ENCODE data around the gene MYBBP1A. TPM values are rescaled to one million over a fixed set of nuclear protein-coding genes. Genes with fewer than 3 reads are reported as not detected.
A peak's percentile ranks its signal among the peaks of the same experiment; 100 is the strongest.

The MYBBP1A gene
- total and polyA plus RNA-seq, 9 of the 15 experiments (the other 6 are each of a cell fraction or from before 2014, with no cell fraction given) = 2.0 to 114 (median 47.2) TPM

GRCh38 chr17:4551141-4551540 lies 4.0 kb downstream of the MYBBP1A start (continued):
- TF ChIP-seq MED1 (CRISPR knock-in tag; IDR thresholded peaks at IDR 0.05; ENCODE audit: borderline replicate concordance) = no peak
- TF ChIP-seq UBTF (IDR thresholded peaks at IDR 0.05; ENCODE audit: borderline replicate concordance in 1 of 2, low read depth in 2 of 2, low read length in 2 of 2) = no peak

- FAIRE-seq (no peak), DNase-seq (ENCODE audit: extremely low read depth in 1 of 4, low spot score in 3 of 4) (no peak), ATAC-seq (no peak)
- Histone ChIP-seq H3K27ac (ENCODE audit: extremely low read depth, low read depth, low read length) (no peak overlapping the region), H3K36me3 (ENCODE audit: control insufficient read depth, insufficient read depth, low read length) (peaks cover 81% of the 10 kb centered on the region; the same call in 2 of the 3 replicates), H3K4me1 (replicated peaks in 1 of 2; ENCODE audit: control insufficient read depth in 2 of 2, insufficient read depth in 2 of 2, low read length in 2 of 2) (peaks cover 0 to 41% of the 10 kb centered on the region in 2 experiments; a peak in 3 of 5 replicates), H3K9me1 (ENCODE audit: control insufficient read depth, insufficient read depth, low read length) (no peaks in the 10 kb centered on the region), H3K4me3 (no peak overlapping the region), H3K4me2 (ENCODE audit: insufficient read depth, low read length) (no peak overlapping the region), H2AFZ (ENCODE audit: low read depth, low read length) (no peak overlapping the region), H3K79me2 (ENCODE audit: control insufficient read depth, insufficient read depth, low read length) (peaks cover 37% of the 10 kb centered on the region), H3K9me3 (replicated peaks; ENCODE audit: control insufficient read depth, insufficient read depth, low read depth, low read length) (no peaks in the 10 kb centered on the region), H4K20me1 (replicated peaks; ENCODE audit: control insufficient read depth, insufficient read depth, low read length) (no peaks in the 10 kb centered on the region), H3K9ac (ENCODE audit: insufficient read depth in 1 of 2, low read depth in 2 of 2, low read length in 2 of 2) (no peak overlapping the region), H3K27me3 (ENCODE audit: control insufficient read depth in 2 of 2, insufficient read depth in 2 of 2, low read length in 2 of 2) (no peaks in the 10 kb centered on the region)
- ChIA-PET CTCF (ENCODE audit: low intra/inter-chr PET ratio) (no interaction called here), POLR2A (no interaction called here)
- BruUV-seq (replicated peaks) = no TSS peak
- 98% methylated on average over 10 of the region's 16 CpGs for WGBS (ENCODE audit: insufficient coverage, low coverage, missing lambda C conversion rate)
- in situ Hi-C loops (cut with MboI) = no loop called here
- TF ChIP-seq MTA3 (IDR thresholded peaks at IDR 0.05; ENCODE audit: borderline replicate concordance) (no peak), POLR2G (IDR thresholded peaks at IDR 0.05; ENCODE audit: low read depth, low read length) (peak; percentile 12), RBFOX2 (IDR thresholded peaks at IDR 0.05; ENCODE audit: low read depth, low read length) (peak; percentile 36; the same call in 1 of the 2 replicates), ZBTB26 (CRISPR knock-in tag; IDR thresholded peaks at IDR 0.05) (no peak)
- intact Hi-C loops (cut with micrococcal nuclease) = no loop called here
Measured at GRCh38 chr17:4550534-4551039, 4.6 kb downstream of the MYBBP1A start.

All from K562 (cell line).